ENCODE results near the gene PAFAH1B1. TPM values are rescaled to one million over a fixed set of nuclear protein-coding genes. Genes with fewer than 3 reads are reported as not detected.
A peak's percentile ranks its signal among the peaks of the same experiment; 100 is the strongest.

The PAFAH1B1 gene
- total RNA-seq, 4 donors from 2014 or later, result 99.2 to 106 (median 105) TPM

DNA sequence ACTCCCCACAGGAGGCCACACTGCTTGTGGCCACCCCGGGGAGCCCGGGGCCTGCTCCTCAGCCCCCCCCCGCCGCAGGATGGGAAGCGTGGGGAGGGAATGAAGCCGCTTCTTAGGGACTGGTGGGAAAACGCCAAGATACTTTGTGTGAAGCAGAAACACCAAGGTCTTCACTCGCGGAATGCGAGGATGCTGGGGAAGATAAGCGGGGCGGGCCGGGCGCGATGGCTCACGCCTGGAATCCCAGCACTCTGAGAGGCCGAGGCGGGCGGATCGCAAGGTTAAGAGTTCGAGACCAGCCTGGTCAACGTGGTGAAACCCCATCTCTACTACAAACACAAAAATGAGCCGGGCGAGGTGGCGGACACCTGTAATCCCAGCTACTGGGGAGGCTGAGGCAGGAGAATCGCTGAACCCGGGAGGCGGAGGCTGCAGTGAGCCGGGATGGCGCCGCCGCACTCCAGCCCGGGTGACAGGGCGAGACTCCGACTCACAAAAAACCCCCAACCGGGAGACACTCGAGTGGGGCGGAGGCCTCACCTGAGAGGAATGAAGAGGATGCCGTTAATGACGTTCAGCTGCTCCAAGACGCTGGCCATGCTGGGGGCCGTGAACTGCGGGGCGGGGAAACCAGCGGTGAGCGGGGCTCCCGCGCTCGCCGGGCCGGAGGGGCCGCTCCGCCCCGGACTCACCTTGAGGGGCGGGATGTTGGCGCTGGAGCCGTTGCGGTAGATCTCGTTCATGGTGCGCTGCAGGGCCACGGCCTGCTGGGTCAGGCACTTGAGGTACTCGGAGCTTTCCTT, 97.8 kb downstream of the PAFAH1B1 start:
- Histone ChIP-seq H3K27me3 (no peaks in the 10 kb centered on the region), H3K4me1 (peaks cover 34% of the 10 kb centered on the region in 2 donors), H3K27ac (peak overlapping the region in 2 of 4 donors; percentile 93 to 94), H3K36me3 (peaks cover under 1 to 60% of the 10 kb centered on the region in 2 donors), H3K4me3 (no peak overlapping the region), H3K9me3 (no peaks in the 10 kb centered on the region)
- intact Hi-C loops (cut with DNase I; ENCODE audit: low total_unique reads), result no loop called here
- in situ Hi-C loops (cut with MboI; ENCODE audit: low sequenced_read_pairs in 4 of 4), result no loop called here
- TF ChIP-seq, protein P1, sequence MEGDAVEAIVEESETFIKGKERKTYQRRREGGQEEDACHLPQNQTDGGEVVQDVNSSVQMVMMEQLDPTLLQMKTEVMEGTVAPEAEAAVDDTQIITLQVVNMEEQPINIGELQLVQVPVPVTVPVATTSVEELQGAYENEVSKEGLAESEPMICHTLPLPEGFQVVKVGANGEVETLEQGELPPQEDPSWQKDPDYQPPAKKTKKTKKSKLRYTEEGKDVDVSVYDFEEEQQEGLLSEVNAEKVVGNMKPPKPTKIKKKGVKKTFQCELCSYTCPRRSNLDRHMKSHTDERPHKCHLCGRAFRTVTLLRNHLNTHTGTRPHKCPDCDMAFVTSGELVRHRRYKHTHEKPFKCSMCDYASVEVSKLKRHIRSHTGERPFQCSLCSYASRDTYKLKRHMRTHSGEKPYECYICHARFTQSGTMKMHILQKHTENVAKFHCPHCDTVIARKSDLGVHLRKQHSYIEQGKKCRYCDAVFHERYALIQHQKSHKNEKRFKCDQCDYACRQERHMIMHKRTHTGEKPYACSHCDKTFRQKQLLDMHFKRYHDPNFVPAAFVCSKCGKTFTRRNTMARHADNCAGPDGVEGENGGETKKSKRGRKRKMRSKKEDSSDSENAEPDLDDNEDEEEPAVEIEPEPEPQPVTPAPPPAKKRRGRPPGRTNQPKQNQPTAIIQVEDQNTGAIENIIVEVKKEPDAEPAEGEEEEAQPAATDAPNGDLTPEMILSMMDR (IDR thresholded peaks at IDR 0.05 in 4 of 5, conservative IDR thresholded peaks at IDR 0.05 in 1 of 5), result no peak
- TF ChIP-seq POLR2A (IDR thresholded peaks at IDR 0.05), result no peak
- ATAC-seq (no peak), DNase-seq (peak in 1 of 2 donors; percentile 17)

DNA sequence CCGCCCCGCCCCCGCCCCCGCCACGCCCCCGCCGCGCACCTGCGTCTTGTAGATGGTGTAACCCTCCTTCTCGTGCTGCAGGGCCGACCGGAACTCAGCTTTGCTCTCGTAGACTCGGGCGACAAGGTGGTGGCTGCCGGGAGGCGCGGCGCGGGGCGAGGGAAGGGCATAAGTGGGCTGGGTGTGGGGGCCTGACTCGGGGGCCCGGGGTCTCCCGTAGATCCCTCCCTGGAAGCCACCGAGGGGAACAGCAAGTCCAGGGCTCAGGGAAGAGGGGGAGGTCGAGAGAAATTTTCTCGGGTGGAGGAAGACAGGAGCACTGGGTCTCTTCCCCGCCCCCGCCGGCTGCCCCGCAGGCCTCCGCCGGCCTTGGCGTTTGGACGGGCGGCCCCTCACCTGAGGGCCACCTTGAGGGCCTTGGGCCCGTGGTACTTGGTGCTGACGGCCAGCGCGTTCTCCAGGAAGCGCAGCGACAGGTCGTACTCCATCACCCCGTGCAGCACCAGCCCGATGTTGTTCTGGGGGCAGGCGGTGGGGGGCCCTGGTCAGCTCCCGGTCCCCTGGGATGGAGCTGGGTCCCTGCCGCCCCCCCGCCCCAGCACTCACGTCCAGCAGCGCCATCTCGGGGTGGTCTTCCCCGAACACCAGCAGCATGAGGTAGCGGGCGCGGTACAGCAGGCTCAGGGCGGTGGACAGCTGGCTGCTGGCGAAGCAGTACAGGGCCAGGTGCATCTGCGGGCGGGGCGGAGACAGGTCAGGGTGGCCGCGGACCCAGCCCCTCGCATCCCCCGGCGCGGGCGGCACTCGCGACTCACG, 98.7 kb downstream of the PAFAH1B1 start:
- H3K4me3 ChIP-seq, result no peak overlapping the region
- peak in 1 of 2 donors; percentile 18 for DNase-seq
- TF ChIP-seq POLR2A (IDR thresholded peaks at IDR 0.05), result no peak
- TF ChIP-seq, protein P1 (IDR thresholded peaks at IDR 0.05 in 4 of 5, conservative IDR thresholded peaks at IDR 0.05 in 1 of 5), result no peak
- no peaks in the 10 kb centered on the region for H3K27me3 ChIP-seq
- no peaks in the 10 kb centered on the region for H3K9me3 ChIP-seq
- in situ Hi-C loops (cut with MboI; ENCODE audit: low sequenced_read_pairs in 4 of 4) (no loop called here), intact Hi-C loops (cut with DNase I; ENCODE audit: low total_unique reads) (no loop called here)
- H3K36me3 ChIP-seq, result peaks cover 3 to 69% of the 10 kb centered on the region in 2 donors
- H3K27ac ChIP-seq, result peak overlapping the region in 2 of 4 donors; percentile 4 to 43
- peaks cover 25% of the 10 kb centered on the region in 2 donors for H3K4me1 ChIP-seq
- no peak for ATAC-seq

DNA sequence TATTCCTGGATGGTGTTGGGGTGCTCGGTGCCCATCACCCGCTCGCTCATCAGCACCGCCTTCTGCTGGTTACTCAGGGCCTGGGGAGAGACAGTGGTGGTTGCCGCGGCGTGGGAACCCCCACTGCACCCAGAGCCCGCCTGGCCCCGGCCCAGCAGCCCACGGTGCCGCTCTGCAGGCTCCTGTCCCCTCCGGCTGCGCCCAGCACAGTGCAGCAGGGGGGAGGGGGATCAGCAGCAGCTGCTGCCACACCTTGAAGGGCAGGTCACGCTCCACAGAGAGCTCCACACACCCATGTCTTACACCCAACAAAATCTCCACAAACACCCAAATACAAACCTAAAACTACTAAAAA, 99.3 kb downstream of the PAFAH1B1 start:
- intact Hi-C loops (cut with DNase I; ENCODE audit: low total_unique reads), result no loop called here
- ATAC-seq (no peak), DNase-seq (no peak)
- Histone ChIP-seq H3K36me3 (peaks cover 3 to 75% of the 10 kb centered on the region in 2 donors), H3K27ac (peak overlapping the region in 1 of 4 donors; percentile 43), H3K4me1 (peaks cover 19% of the 10 kb centered on the region in 2 donors), H3K9me3 (no peaks in the 10 kb centered on the region), H3K4me3 (no peak overlapping the region), H3K27me3 (no peaks in the 10 kb centered on the region)
- in situ Hi-C loops (cut with MboI; ENCODE audit: low sequenced_read_pairs in 4 of 4), result no loop called here
- TF ChIP-seq, protein P1 (IDR thresholded peaks at IDR 0.05 in 4 of 5, conservative IDR thresholded peaks at IDR 0.05 in 1 of 5), result no peak
- TF ChIP-seq POLR2A (IDR thresholded peaks at IDR 0.05), result no peak

DNA sequence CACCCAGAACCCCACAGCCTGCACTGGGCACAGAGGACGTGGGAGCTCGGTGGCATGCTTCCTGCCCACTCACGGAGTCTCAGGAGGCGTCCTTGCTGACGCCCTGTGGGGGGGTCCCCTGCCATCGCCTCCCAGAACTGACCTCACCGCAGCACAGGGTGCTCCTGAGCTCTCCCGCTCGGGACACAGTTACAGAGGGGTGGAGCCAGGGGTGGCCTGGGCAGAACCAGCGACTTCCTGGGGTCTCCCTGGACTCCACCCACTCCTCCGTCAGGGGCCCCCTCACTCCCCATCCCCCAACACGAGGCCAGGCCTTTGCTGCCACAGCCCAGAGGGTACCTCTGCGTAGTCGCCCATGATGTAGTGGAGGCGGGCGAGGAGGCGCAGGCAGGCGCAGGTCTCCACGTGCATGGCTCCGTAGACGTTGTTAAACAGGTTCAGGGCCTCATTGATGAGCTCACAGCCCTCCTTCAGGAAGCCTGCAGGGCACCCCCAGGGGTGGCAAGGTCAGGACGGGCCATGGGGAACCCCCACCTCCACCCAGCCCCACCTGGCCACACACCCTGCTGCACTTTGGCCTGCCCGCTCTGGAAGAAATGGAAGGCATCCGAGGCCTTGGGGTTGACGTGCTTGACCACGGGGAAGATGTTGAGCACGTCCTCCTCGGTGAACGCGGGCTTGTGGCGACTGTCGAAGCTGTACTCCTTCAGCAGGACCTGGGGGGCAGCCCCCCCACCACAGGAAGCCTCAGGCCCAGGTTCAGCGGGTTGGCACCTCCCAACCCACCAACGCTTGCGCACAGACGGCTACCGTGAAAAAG, 100.3 kb downstream of the PAFAH1B1 start:
- intact Hi-C loops (cut with DNase I; ENCODE audit: low total_unique reads) (no loop called here), in situ Hi-C loops (cut with MboI; ENCODE audit: low sequenced_read_pairs in 4 of 4) (no loop called here)
- no peak for ATAC-seq
- Histone ChIP-seq H3K9me3 (no peaks in the 10 kb centered on the region), H3K4me1 (peaks cover 9 to 10% of the 10 kb centered on the region in 2 donors), H3K36me3 (peaks cover 3 to 85% of the 10 kb centered on the region in 2 donors), H3K4me3 (no peak overlapping the region), H3K27me3 (no peaks in the 10 kb centered on the region), H3K27ac (peak overlapping the region in 2 of 4 donors; percentile 13 to 43)
- TF ChIP-seq POLR2A (IDR thresholded peaks at IDR 0.05), result no peak
- TF ChIP-seq, protein P1 (IDR thresholded peaks at IDR 0.05 in 4 of 5, conservative IDR thresholded peaks at IDR 0.05 in 1 of 5), result no peak
- DNase-seq, result no peak
